ENCODE data around the gene TENT5A.
A peak's percentile ranks its signal among the peaks of the same experiment; 100 is the strongest.

DNA sequence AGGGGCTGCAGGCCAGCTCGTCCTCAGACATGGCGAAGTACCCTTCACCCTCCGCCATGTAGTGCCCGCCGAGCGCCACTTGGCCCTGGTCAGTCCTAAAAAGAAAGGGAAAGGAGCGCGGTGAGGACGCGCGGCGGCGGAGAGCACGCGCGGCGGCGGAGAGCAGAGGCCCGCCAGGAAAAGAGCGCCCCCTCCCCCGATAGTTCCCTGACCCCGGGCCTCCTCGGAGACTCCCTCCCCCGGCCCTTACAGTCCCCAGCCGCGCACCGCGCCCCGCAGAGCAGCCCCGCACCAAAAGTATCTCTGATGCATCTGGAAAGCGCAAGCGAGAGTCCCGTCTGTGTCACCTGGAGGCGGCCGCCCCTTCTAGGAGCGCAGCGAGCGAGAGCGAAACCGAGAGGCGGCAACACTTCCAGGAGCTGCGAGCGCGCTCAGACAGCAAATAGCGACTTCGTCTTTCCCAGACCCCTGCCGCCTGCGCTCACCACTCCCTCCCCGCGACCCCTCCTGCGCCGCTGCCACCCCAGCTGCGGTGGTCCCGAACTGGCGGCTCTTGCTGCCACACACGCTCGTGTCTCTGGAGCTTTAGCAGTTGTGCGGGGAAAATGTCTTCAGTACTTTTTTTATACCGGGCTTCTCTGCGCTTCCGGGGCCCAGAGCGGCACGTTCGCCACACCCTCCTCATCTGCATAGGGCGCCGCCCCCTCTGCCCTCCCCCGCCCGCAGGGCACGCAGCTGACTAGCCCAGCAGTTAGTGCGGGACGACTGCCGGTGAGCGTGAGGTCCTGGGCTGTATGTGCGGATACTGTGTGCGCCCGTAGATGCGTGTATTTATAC lies at the start of gene TENT5A:
- TF ChIP-seq, protein P1, sequence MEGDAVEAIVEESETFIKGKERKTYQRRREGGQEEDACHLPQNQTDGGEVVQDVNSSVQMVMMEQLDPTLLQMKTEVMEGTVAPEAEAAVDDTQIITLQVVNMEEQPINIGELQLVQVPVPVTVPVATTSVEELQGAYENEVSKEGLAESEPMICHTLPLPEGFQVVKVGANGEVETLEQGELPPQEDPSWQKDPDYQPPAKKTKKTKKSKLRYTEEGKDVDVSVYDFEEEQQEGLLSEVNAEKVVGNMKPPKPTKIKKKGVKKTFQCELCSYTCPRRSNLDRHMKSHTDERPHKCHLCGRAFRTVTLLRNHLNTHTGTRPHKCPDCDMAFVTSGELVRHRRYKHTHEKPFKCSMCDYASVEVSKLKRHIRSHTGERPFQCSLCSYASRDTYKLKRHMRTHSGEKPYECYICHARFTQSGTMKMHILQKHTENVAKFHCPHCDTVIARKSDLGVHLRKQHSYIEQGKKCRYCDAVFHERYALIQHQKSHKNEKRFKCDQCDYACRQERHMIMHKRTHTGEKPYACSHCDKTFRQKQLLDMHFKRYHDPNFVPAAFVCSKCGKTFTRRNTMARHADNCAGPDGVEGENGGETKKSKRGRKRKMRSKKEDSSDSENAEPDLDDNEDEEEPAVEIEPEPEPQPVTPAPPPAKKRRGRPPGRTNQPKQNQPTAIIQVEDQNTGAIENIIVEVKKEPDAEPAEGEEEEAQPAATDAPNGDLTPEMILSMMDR (tag by site-specific recombination; IDR thresholded peaks at IDR 0.05): peak; percentile 93
- TF ChIP-seq ZBTB7A (tag by site-specific recombination; IDR thresholded peaks at IDR 0.05; ENCODE audit: low read depth): no peak
- no peak for TF ChIP-seq TCF7L2 (IDR thresholded peaks at IDR 0.05; ENCODE audit: borderline replicate concordance, low read depth, low read length)
- no peak for TF ChIP-seq ZNF274 (IDR thresholded peaks at IDR 0.05; ENCODE audit: low read length)
- TF ChIP-seq ZNF274 (tag by site-specific recombination; IDR thresholded peaks at IDR 0.05; ENCODE audit: borderline replicate concordance): no peak
- peak; percentile 24; the same call in 1 of the 2 replicates for TF ChIP-seq ZBTB17 (tag by site-specific recombination; IDR thresholded peaks at IDR 0.05)
- TF ChIP-seq, protein P2, sequence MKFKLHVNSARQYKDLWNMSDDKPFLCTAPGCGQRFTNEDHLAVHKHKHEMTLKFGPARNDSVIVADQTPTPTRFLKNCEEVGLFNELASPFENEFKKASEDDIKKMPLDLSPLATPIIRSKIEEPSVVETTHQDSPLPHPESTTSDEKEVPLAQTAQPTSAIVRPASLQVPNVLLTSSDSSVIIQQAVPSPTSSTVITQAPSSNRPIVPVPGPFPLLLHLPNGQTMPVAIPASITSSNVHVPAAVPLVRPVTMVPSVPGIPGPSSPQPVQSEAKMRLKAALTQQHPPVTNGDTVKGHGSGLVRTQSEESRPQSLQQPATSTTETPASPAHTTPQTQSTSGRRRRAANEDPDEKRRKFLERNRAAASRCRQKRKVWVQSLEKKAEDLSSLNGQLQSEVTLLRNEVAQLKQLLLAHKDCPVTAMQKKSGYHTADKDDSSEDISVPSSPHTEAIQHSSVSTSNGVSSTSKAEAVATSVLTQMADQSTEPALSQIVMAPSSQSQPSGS (tag by site-specific recombination; IDR thresholded peaks at IDR 0.05; ENCODE audit: low read depth): no peak
- peak; percentile 17; the same call in 1 of the 2 replicates for TF ChIP-seq ZNF600 (tag by site-specific recombination; IDR thresholded peaks at IDR 0.05)
- TF ChIP-seq ZNF747 (tag by site-specific recombination; IDR thresholded peaks at IDR 0.05): no peak
- no peak for TF ChIP-seq ZNF24 (tag by site-specific recombination; IDR thresholded peaks at IDR 0.05)
